GM18909 (cell line): Measurements from ENCODE around the gene GADL1.

Experiments
- ATAC-seq: cut with Tn5 transposase; IDR thresholded peaks from one replicate; pipeline ENCODE4 v1.9.1; 2021; ENCODE audit warnings: mild to moderate bottlenecking; ENCODE audit not compliant: unreplicated experiment, poor library complexity

The GADL1 gene

GRCh38 chr3:30700702-30701321, 193.6 kb downstream of the GADL1 start:
- no peak for ATAC-seq

- no peak for ATAC-seq
These were observed 194.5 kb downstream of the GADL1 start for GRCh38 chr3:30699927-30700326.

GRCh38 chr3:30698549-30698948, 195.9 kb downstream of the GADL1 start:
- no peak for ATAC-seq

GRCh38 chr3:30696896-30697295, 197.6 kb downstream of the GADL1 start:
- ATAC-seq = no peak

- no peak for ATAC-seq
These were observed 198.1 kb downstream of the GADL1 start for GRCh38 chr3:30696403-30696819.

- ATAC-seq = no peak
These were observed 199.0 kb downstream of the GADL1 start for GRCh38 chr3:30695302-30696061.

GRCh38 chr3:30694668-30695067, 199.8 kb downstream of the GADL1 start:
- no peak for ATAC-seq

GRCh38 chr3:30694148-30694547, 200.3 kb downstream of the GADL1 start:
- ATAC-seq = no peak

GRCh38 chr3:30693470-30694120, 200.9 kb downstream of the GADL1 start:
- peak; percentile 95 for ATAC-seq

GRCh38 chr3:30692498-30693130, 201.8 kb downstream of the GADL1 start:
- ATAC-seq = no peak

GRCh38 chr3:30691944-30692343, 202.5 kb downstream of the GADL1 start:
- ATAC-seq = no peak

GRCh38 chr3:30691249-30691880, 203.1 kb downstream of the GADL1 start:
- ATAC-seq = no peak

GRCh38 chr3:30690199-30690598, 204.3 kb downstream of the GADL1 start:
- ATAC-seq = no peak

GRCh38 chr3:30688776-30689641, 205.5 kb downstream of the GADL1 start:
- no peak for ATAC-seq

- no peak for ATAC-seq
These were observed 206.4 kb downstream of the GADL1 start for GRCh38 chr3:30687930-30688570.

GRCh38 chr3:30686799-30687198, 207.7 kb downstream of the GADL1 start:
- no peak for ATAC-seq

- no peak for ATAC-seq
These were observed 208.3 kb downstream of the GADL1 start for GRCh38 chr3:30686176-30686575.

- no peak for ATAC-seq
These were observed 209.2 kb downstream of the GADL1 start for GRCh38 chr3:30685267-30685667.

GRCh38 chr3:30684356-30684755, 210.1 kb downstream of the GADL1 start:
- no peak for ATAC-seq
